A549 treated with DMSO at 1 μM for 4 hours (cell line): Measurements from ENCODE around the gene CSAG2. TPM values are rescaled to one million over a fixed set of nuclear protein-coding genes. Genes with fewer than 3 reads are reported as not detected.

Experiments
- total RNA-seq: library from RNA; stranded (reverse); fragments of 200-300 nt; extraction: Qiagen RNA extraction; gene quantifications from 5 replicates; pipeline ENCODE4 v1.2.3, GENCODE V29; 2022; ENCODE audit warnings: low read depth

The CSAG2 gene
- total RNA-seq, result not detected in 5 replicates

GRCh38 chrX:152709173-152709572 is at the start of gene CSAG2:
Gene CSAG2 (minus strand): TSS chrX:152709273. CDS start chrX:152709112, 161 bp downstream.

GRCh38 chrX:152753686-152754650 is 44.9 kb upstream of the CSAG2 start, which contains the start of gene MAGEA2:
Gene MAGEA2 (minus strand): TSS chrX:152753842. CDS start chrX:152751363, 2,479 bp downstream.

GRCh38 chrX:152733261-152733975 is 24.3 kb upstream of the CSAG2 start, which contains the start of the genes CSAG1 and MAGEA12:
Gene CSAG1 (minus strand): TSS chrX:152733721. CDS start chrX:152732460, 1,261 bp downstream.
Gene MAGEA12 (plus strand): TSS chrX:152733757. CDS start chrX:152736162, 2,405 bp downstream.

GRCh38 chrX:152713815-152714787 is 5.0 kb upstream of the CSAG2 start, which contains the start of gene MAGEA2B:
Gene MAGEA2B (plus strand): TSS chrX:152714628. CDS start chrX:152717107, 2,479 bp downstream.

GRCh38 chrX:152697952-152698931 is 10.8 kb downstream of the CSAG2 start, which contains the start of gene MAGEA3:
Gene MAGEA3 (plus strand): TSS chrX:152698794. CDS start chrX:152700833, 2,039 bp downstream.

Other genes starting within 250 kb of the CSAG2 start
- 0.22 to 0.27 TPM (median 0.24 TPM) in 5 replicates for gene GABRQ, start 71.4 kb downstream of the CSAG2 start, total RNA-seq
- gene MAGEA3, start 10.5 kb downstream of the CSAG2 start, total RNA-seq, result 2.8 to 5.4 TPM (median 3.4 TPM) in 5 replicates
- gene MAGEA2B, start 5.4 kb upstream of the CSAG2 start, total RNA-seq, result 0.12 TPM in 1 of 5 replicates, not detected in the others
- gene CSAG1, start 24.4 kb upstream of the CSAG2 start, total RNA-seq, result 0.18 to 0.38 TPM (median 0.30 TPM) in 4 of 5 replicates, not detected in the other
- gene MAGEA12, start 24.5 kb upstream of the CSAG2 start, total RNA-seq, result 0.15 to 0.24 TPM (median 0.17 TPM) in 5 replicates
- 0.07 to 0.13 TPM (median 0.09 TPM) in 3 of 5 replicates, not detected in the others for gene MAGEA2, start 44.6 kb upstream of the CSAG2 start, total RNA-seq
- gene CSAG3, start 49.9 kb upstream of the CSAG2 start, total RNA-seq, result not detected in 5 replicates
- gene MAGEA6, start 60.4 kb upstream of the CSAG2 start, total RNA-seq, result 11.6 to 13.0 TPM (median 12.7 TPM) in 5 replicates
- gene CETN2, start 121.5 kb upstream of the CSAG2 start, total RNA-seq, result 68.5 to 78.5 TPM (median 73.4 TPM) in 5 replicates
- gene NSDHL, start 121.8 kb upstream of the CSAG2 start, total RNA-seq, result 39.7 to 43.4 TPM (median 41.6 TPM) in 5 replicates
- gene ZNF185, start 188.8 kb upstream of the CSAG2 start, total RNA-seq, result 6.3 to 8.1 TPM (median 7.4 TPM) in 5 replicates